GM08714 (cell line): ENCODE results near the gene ASAP2.

ENCODE experiments used
- H3K4me3 ChIP-seq: fragments of 200-500 bp; sonication (Bioruptor generic); 2 replicates; pipeline ENCODE4 v1.5.1; 2014; ENCODE audit warnings: mild to moderate bottlenecking, low read length, inconsistent platforms
- ZNF274 ChIP-seq: IDR thresholded peaks from 2 replicates; pipeline ENCODE4 v1.6.1; 2012; ENCODE audit warnings: mild to moderate bottlenecking, low read depth, low read length

Gene ASAP2

DNA sequence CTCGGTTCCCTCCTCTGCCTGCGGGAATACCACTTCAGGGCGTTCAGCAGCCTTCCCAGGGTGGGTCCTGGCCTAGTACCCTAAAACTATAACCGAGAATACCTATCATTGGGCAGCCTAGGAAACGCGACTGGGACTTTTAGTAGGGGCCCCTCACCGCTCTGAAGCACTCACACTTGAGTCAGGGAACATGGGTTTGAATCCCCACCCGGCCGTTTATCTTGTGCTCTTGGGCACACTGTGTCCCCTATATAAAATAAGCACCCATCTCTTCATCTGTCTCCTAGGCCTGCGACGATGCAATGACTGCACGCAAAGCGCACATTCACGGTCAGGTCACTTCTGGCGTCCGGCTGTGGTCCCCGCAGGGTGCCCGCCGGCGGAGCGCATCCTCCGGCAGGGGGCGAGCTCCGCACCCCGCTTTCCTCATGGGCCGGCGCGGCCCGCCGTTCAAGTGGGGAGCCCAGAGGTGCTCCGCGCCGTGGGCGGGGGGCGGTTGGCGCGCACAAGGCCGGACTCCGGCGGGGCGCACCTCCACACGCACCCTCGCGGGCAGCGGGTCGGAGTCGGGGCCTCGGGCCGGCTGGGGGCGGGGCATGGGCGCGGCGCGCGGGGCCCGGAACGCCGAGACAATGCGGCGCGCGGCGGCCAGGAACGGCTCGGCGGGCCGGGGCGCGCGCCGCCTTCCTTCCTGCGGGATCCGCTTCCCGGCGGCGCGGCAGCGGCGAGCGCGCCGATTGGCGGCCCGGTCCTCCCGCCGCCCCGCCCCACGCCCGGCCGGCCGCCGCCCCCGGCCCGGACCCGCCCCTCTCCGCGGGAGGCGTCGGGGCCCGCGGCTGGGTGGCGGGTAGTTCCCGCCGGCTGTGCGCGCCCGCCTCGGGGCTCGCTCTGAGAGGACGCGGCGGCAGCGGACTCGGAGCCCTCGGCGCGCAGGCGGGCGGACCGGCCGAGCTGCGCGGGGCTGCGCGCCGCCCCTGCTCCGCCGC, at the start of gene ASAP2:
Gene ASAP2 (plus strand): TSS at position 850 of the 986 bp plus-strand sequence. CDS start 293 bp downstream, outside the sequence.
- H3K4me3 ChIP-seq = peak within 1 kb of the TSS; percentile 62
- no peak for TF ChIP-seq ZNF274

DNA sequence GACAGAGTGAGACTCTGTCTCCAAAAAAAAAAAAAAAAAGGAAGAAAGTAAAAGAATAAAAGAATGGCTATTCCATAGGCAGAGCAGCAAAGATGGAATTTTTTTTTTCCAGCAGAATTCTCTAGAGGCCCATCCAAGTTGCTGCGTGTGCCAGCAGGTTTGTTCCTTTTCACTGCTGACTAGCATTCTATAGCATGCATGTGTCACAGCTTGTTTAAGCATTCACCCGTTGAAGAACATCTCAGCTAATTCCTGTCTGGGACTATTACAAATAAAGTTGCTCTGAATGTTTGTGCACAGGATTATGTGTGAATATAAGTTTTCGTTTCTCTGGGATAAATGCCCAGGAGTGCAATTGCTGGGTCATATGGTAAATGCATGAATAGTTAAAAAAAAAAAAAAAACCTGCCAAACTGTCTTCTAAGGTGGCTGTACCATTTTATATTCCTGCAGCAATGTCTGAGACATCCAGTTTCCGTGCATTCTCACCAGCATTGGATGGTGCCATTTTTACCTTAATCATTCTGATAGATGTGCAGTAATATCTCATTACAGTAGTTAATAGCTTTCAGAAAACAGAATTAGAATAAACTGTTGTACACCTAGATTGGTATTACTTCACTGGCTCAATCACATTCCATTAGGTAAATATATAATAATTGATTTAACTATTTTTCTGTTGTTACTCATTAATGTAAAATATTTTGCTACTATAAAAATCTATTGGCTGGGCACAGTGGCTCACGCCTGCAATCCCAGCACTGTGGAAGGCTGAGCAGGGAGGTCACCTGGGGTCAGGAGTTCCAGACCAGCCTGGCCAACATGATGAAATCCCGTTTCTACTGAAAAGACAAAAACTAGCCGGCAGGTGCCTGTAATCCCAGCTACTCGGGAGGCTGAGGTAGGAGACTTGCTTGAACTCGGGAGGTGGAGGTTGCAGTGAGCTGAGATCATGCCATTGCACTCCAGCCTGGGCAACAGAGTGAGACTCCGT, 47.5 kb upstream of the ASAP2 start:
- no peak overlapping the region for H3K4me3 ChIP-seq
- TF ChIP-seq ZNF274 = no peak

DNA sequence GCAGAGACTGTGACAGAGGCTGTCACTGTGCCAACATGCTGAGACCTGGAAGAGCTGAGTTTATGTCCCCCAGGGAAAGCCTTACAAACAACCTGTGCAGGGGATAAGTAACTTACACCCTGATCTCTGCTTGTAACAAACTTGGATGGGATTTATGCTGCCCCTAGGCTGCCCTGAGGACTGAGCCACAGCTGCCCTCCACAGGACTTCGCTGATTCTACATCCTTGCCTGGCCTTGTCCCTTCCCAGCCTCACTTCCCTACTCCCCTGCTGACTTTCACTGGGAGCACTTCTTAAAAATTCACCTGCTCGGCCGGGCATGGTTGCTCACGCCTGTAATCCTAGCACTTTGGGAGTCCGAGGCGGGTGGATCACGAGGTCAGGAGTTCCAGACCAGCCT, 45.9 kb upstream of the ASAP2 start:
- no peak for TF ChIP-seq ZNF274
- no peak overlapping the region for H3K4me3 ChIP-seq

DNA sequence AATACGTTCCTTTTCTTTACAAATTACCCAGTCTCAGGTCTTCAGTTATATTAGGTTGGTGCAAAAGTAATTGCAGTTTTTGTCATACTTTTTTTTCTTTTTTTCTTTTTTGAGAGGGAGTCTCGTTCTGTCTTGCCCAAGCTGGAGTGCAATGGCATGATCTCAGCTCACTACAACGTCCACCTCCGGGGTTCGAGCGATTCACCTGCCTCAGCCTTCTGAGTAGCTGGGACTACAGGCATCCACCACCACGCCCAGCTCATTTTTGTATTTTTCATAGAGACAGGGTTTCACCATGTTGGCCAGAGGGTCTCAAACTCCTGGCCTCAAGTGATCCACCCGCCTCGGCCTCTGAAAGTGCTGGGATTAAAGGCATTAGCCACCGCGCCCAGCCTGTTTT, 43.8 kb upstream of the ASAP2 start:
- no peak overlapping the region for H3K4me3 ChIP-seq
- TF ChIP-seq ZNF274 = no peak

DNA sequence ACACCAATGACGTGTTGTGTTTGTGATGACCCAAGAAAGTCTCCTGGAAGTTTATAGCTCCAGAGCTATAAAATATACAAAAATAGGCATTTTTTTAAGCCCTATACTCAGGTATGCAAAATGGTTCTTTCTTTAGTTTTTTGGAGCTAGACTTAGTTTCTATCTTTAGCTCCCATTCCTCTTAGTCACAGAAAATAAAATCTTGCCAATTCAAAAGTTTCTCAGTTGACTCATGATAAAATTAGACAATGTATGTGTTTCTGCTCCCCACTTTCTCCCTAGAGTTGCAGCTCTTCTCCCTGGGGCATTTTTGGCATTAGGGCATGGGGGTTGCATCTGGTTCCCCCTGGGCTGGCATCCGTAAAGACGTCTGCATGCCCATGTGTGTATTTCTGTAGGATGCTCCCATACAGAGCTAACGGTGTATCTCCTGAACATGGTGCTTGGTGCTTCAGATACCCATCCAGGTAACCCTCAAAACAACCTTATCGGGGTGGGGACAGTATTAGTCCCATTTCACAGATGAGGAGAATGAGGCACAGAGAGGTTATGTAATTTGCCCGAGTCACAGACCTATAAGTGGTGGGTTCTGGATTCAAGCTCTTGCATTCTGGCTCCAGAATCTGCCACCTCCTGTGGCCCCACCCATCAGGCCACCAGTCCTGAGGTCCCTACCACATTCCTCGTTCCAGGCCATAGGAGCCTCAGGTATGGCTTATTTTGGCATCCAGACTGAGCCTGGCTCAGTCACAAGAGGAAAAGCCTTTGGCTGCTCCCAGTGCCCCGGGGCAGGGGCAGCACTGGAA, 43.1 kb upstream of the ASAP2 start:
- H3K4me3 ChIP-seq = no peak overlapping the region
- no peak for TF ChIP-seq ZNF274

DNA sequence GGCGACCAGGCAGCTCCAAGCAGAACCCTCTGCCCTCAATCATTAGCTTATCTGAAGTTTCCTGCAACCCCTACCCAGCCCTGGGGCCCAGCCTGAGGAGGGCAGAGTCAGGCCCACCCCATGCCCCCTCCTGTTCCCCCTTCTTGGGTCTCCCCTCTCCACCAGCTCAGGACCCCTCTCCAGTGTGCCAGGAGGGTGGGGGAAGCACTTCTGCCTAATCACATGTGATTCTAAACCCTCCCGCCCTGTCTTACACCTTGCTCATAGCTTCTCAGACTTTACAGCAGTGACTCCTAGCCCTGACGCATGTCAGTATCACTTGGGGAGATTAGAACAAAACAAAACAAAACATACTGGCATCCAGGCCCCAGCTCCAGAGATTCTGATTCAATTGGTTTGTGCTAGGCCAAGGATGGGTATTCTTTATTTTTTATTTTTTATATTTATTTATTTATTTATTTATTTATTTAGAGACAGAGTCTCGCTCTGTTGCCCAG, 42.5 kb upstream of the ASAP2 start:
- H3K4me3 ChIP-seq = no peak overlapping the region
- TF ChIP-seq ZNF274 = no peak

DNA sequence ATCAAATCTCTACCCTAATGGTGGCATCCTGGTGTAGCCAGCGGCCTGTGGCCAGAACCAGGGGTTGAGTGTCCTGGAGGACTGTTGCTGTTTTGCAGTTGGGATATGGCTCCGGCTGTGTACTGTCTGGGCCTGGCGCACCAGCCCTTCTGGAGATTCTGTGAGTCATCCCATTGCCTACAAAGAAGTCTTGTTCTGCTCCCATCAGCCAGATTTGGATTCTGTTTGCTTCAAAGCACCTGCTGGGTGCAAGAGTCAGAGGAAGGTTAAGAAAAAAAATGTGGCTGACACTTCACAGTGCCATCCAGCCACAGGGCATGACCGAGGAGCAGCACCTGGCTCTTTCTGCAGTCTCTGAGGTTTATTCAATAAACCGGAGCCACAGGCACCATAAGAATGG, 41.0 kb upstream of the ASAP2 start:
- TF ChIP-seq ZNF274 = no peak
- no peak overlapping the region for H3K4me3 ChIP-seq

DNA sequence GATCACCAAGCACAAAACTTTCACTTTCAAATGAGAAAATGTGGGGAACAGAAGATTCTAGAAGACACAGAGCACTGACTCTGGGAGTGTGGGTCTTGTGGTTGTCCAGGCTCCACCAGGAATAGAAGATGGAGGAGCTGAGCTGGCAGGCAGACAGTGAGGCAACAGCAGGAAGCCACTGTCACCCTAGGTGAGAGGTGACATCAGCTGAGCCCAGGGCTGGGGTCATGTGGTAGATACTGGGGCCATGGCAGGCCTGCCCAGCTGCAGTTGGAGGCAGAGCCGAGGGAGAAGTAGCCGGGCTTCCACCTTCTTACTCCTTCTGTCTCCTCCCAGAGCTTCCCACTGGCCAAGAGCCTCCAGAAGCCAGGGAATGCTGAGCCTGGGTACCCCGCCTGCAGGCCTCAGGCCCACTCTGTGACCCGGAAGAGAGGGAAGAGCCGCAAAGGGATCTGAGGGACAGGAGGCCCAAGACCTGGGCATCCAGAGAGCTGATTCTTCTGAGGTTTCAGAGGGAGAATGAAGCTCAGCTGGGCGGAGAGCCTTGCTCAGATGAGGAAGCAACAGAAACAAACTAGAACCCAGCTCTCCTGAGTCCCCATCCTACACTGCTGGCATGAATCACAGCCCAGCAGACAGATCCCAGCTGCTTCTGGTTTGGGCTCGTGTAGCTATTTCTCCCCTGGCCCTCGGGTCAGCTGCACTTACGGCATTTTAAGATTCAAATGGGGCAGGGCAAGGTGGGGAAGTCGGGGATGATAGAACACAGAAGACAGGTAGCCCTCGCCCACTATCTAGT, 39.8 kb upstream of the ASAP2 start:
- H3K4me3 ChIP-seq = no peak overlapping the region
- no peak for TF ChIP-seq ZNF274

DNA sequence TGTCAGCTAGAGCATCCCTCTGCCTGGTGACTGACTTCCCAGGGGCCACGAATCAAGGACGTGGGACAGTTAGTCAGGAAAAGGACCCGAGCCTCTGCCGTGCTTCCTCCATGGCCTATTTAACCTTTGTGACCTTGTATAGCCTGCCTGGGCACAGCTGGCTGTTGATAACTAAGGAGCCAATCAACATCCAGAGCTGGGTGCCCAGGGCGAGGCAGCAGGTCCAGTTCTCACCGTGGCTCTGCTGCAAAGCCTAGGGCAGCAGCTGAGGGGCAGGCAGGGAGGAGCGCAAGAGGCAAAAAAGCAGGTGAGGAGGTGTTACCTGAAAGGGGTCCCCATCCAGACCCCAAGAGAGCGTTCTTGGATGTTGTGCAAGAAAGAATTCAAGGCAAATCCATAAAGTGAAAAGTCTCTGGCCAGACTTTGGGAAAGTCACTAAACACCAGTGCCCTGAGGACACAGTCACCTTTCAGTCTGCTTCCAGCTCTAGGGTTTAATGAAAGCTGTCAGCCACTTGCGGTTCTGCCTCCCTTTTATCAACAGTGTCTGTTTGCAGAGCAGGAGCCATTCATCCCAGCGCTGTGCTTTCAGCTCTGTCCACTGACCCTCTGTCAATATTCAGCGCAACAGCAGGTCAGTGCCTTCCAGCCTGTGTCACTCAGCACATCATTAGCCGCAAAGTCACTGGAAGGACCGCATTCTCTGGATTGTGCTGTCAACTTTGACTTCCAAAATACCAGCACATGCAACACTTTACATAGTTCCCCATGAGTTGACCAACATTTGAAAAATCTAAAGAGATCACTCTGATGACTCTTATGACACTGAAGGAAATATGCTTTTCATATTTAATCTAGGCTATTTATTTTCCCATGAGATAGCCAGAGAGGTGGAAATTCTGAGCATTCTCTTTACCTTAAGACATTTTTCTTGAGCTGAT, 38.6 kb upstream of the ASAP2 start:
- no peak for TF ChIP-seq ZNF274

DNA sequence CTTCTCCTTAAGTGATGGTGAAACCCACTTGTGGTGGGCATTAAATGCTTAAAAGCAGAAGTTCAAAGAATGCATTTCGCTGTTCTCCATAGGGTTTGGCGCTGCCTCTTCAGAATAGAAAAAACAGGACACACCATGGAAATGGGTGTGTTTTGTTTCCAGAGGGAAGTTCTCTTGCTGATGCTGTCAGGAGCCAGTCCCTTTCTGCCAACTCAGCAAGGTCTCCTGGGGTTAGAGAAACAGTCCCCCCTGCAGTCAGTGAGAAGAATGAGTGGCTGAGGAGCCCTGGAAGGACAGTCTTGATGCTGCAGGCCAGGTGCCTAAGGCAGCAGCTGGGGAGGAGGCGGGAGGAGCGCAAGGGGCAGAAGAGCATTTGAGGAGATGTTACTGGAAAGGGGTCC, 37.8 kb upstream of the ASAP2 start:
- no peak overlapping the region for H3K4me3 ChIP-seq
- no peak for TF ChIP-seq ZNF274

More for the DNA sequence above, 38.6 kb upstream of the ASAP2 start:
- no peak overlapping the region for H3K4me3 ChIP-seq

DNA sequence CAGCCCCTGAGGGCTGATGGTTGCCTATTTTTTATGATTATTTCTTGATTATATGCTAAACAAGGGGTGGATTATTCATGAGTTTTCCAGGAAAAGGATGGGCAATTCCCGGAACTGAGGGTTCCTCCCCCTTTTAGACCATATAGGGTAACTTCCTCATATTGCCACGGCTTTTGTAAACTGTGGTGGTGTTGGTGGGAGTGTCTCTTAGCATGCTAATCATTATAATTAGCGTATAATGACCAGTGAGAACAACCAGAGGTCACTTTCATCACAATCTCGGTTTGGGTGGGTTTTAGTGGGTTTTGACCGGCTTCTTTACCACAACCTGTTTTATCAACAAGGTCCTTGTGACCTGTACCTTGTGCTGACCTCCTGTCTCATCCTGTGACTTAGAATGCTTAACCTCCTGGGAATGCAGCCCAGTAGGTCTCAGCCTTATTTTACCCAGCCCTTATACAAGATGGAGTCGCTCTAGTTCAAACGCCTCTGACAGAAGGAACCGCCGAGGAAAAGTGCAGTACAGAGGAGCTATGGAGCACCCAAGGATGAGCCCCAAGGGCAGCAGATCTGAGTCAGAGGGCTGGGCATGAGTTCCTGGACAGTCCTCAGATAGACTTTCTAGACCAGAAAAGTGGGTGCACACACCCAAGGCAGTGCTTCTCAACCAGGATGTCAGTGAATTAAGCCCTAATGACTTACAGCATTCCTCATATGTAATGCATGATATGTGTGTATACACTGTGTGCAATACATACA, 37.1 kb upstream of the ASAP2 start:
- no peak for TF ChIP-seq ZNF274
- no peak overlapping the region for H3K4me3 ChIP-seq
